T-cell (primary cell): Measurements from ENCODE around the gene UCMA. TPM values are rescaled to one million over a fixed set of nuclear protein-coding genes. Genes with fewer than 3 reads are reported as not detected.

Source experiments
- ATAC-seq, 4 experiments: fragments of 200-7000 bp in 3 of 4; fragments of 150-1000 bp in 1 of 4; cut with Tn5 transposase; replicated peaks in 1 of 4; 1 replicate in 3 of 4; 2 replicates in 1 of 4; pipeline ENCODE4 v1.10.0; 2021; ENCODE audit warnings: moderate library complexity in 3 of 4, mild to moderate bottlenecking in 2 of 4, moderate number of reproducible peaks in 1 of 4
- CTCF ChIA-PET, 2 donors: fragments of 300-600 bp; sonication (Branson Sonifier 250); formaldehyde crosslinking; loops; one replicate each; lab custom pipeline; 2022; ENCODE audit warnings: antibody characterized with exemption in 2 of 2; lab: Charles Lee
- POLR2A ChIA-PET, 2 donors: fragments of 300-600 bp; sonication (Branson Sonifier 250); formaldehyde crosslinking; loops; one replicate each; lab custom pipeline; 2022; ENCODE audit warnings: antibody characterized with exemption in 2 of 2; lab: Charles Lee
- DNase-seq, 35 experiments: peaks; one replicate each; pipeline versions ENCODE4 v3.0.0 to v3.0.0-alpha.2; 2013 to 2023
- H3K27ac ChIP-seq: one replicate; pipeline ENCODE4 v1.5.1; 2013; ENCODE audit warnings: low read length
- H3K27me3 ChIP-seq, 2 experiments: replicated peaks in 1 of 2; 1 replicate in 1 of 2; 2 replicates in 1 of 2; pipeline versions ENCODE4 v1.6.1 to v1.7.0; 2013; ENCODE audit warnings: low read length in 1 of 2, mixed read lengths in 1 of 2; ENCODE audit not compliant: control insufficient read depth in 2 of 2, insufficient read depth in 2 of 2; ENCODE audit errors: extremely low read depth in 1 of 2
- H3K36me3 ChIP-seq, 2 donors: 1 replicate in 1 of 2; 2 replicates in 1 of 2; pipeline versions ENCODE4 v1.6.1 to v1.7.0; 2013; ENCODE audit warnings: low read length in 1 of 2; ENCODE audit not compliant: control insufficient read depth in 2 of 2, insufficient read depth in 1 of 2; ENCODE audit errors: extremely low read depth in 1 of 2
- H3K4me1 ChIP-seq, 2 experiments: 1 replicate in 1 of 2; 2 replicates in 1 of 2; pipeline versions ENCODE4 v1.6.1 to v1.7.0; 2013; ENCODE audit warnings: low read length in 2 of 2, mixed read lengths in 1 of 2; ENCODE audit not compliant: insufficient read depth in 2 of 2, control insufficient read depth in 1 of 2; ENCODE audit errors: extremely low read depth in 1 of 2
- H3K4me3 ChIP-seq, 2 donors: 1 replicate in 1 of 2; 2 replicates in 1 of 2; pipeline versions ENCODE4 v1.5.1 to v1.7.0; 2013; ENCODE audit warnings: mild to moderate bottlenecking in 2 of 2, low read length in 1 of 2, moderate library complexity in 1 of 2; ENCODE audit not compliant: control insufficient read depth in 1 of 2; ENCODE audit errors: extremely low read depth in 1 of 2
- H3K9me3 ChIP-seq: 2 replicates; pipeline ENCODE4 v1.7.0; 2013
- H3K27ac Mint-ChIP-seq, 2 donors: one replicate each; pipeline ENCODE4 v1.8.0; 2020 to 2021; ENCODE audit warnings: mild to moderate bottlenecking in 2 of 2, mixed read lengths in 2 of 2
- H3K27me3 Mint-ChIP-seq, 2 donors: one replicate each; pipeline ENCODE4 v1.8.0; 2021 to 2022; ENCODE audit warnings: mixed read lengths in 2 of 2
- H3K36me3 Mint-ChIP-seq: one replicate; pipeline ENCODE4 v1.8.0; 2021; ENCODE audit warnings: mixed read lengths
- H3K4me1 Mint-ChIP-seq, 3 donors: one replicate each; pipeline ENCODE4 v1.8.0; 2020 to 2022; ENCODE audit warnings: mixed read lengths in 3 of 3, mild to moderate bottlenecking in 1 of 3
- H3K4me3 Mint-ChIP-seq, 3 donors: one replicate each; pipeline ENCODE4 v1.8.0; 2020 to 2022; ENCODE audit warnings: mild to moderate bottlenecking in 3 of 3, mixed read lengths in 3 of 3, moderate library complexity in 3 of 3
- H3K9me3 Mint-ChIP-seq, 3 donors: one replicate each; pipeline ENCODE4 v1.8.0; 2020 to 2022; ENCODE audit warnings: mixed read lengths in 3 of 3
- WGBS: methylation state at CpG from one replicate; pipeline ENCODE4 v1.1.5; 2013; ENCODE audit warnings: missing lambda C conversion rate; ENCODE audit not compliant: insufficient coverage; 5-methylcytosine and 5-hydroxymethylcytosine counted together
- total RNA-seq, 35 experiments: library from RNA in 6 of 35; stranded (reverse) in 6 of 35; fragments of 120-200 nt in 1 of 35; gene quantifications; one replicate each; pipeline versions ENCODE4 v1.2.1 to v1.2.4 and lab custom pipeline; 2013 to 2026

The UCMA gene
- total RNA-seq, 5 donors from 2014 or later (not counting 1 experiment from before 2014, with no cell fraction given) = not detected

DNA sequence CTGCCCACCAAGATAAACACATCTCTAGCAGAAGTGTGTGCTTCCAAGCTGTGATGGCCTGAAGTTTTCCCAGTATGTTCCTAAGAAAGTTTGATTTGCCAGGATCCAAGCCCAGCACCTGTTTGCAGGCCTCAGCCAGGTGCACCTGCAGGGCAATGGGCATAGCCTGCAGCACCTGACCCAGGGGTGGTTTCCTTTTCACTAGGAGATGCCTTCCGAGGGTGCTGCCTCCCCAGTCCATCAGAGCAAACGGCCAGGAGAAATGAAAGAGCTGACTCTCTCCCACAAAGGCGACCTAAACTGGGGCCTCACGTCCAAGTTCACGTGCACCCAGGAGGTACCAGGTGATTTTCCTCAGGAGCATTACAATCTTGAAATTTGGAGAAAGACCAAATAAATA, 7.1 kb downstream of the UCMA start:
- Histone ChIP-seq H3K27me3 (peaks cover 0 to 4% of the 10 kb centered on the region in 2 experiments), H3K36me3 (no peaks in the 10 kb centered on the region), H3K27ac (no peak overlapping the region), H3K4me3 (no peak overlapping the region), H3K9me3 (no peaks in the 10 kb centered on the region), H3K4me1 (no peaks in the 10 kb centered on the region)
- Mint-ChIP-seq H3K9me3 (no peaks in the 10 kb centered on the region), H3K4me3 (no peak overlapping the region), H3K27me3 (no peaks in the 10 kb centered on the region), H3K36me3 (no peaks in the 10 kb centered on the region), H3K4me1 (no peaks in the 10 kb centered on the region), H3K27ac (no peak overlapping the region)
- WGBS = 92% methylated on average over 2 of the region's 5 CpGs
- DNase-seq (no peak), ATAC-seq (no peak)
- CTCF ChIA-PET = interaction anchor here in 1 of 2 donors (0.7 kb wide), 1 partner anchor 672 kb away, joined by 5 read pairs; no protein-coding TSS in a partner anchor
- POLR2A ChIA-PET = no interaction called here

DNA sequence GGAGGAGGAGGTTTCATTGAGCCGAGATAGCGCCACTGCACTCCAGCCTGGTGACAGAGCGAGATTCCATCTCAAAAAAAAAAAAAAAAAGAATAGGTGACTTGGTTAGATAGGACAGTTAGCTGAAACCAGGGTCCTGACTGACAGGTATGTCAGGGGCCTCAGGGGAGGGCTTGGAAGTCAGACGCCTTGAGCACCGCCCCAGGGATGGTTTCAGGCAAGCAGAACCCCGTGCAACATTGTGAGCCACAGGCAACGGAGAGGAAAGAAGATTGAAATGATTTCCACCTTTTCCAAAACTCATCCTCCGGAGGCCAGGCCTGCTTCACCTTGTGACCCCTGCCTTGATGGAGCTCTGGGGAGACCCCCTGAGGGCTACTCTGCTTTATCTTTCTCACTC, 8.6 kb downstream of the UCMA start:
- Mint-ChIP-seq H3K27ac (no peak overlapping the region), H3K4me3 (no peak overlapping the region)
- no CpG with 5 or more reads among the region's 8 CpGs for WGBS

DNA sequence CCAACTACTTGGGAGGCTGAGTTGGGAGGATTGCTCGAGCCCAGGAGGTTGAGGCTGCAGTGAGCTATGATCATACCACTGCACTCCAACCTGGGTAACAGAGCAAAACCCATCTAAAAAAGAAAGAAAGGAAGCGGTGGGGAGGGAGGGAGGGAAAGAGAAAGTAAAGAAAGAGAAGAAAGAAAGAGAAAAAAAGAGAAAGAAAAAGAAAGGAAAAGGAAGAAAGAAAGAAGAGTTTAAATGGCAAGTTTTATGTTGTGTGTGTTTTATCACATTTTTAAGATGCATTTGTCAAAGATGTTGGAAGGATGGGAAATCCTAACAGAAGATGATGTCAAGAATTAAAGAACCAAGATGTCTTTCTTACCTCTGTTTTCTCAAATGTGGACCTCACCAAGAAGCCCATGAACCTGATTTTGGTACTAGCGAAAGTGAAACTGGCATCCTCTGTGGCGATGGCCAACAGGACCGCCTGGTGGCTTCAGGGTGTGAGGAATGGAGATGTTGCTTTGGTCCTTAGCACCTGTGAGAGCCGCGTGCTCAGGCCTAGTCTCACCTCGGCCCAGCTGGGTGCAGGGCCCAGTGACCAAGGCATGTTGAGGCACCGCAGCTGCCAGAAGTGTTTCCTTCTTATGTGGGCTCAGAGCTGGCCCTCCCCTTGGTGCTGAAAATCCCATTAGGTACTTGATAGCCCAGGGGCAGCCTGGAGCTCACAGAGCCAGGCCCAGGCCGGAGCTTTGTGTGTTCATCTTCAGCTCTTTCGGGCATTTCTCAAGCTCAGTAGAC, 9.8 kb downstream of the UCMA start:
- Mint-ChIP-seq H3K9me3 (no peaks in the 10 kb centered on the region), H3K27me3 (no peaks in the 10 kb centered on the region), H3K4me1 (no peaks in the 10 kb centered on the region), H3K36me3 (no peaks in the 10 kb centered on the region), H3K4me3 (no peak overlapping the region), H3K27ac (no peak overlapping the region)
- 79% methylated on average over 9 of the region's 11 CpGs for WGBS
- CTCF ChIA-PET = interaction anchor here in 1 of 2 donors (0.7 kb wide), 1 partner anchor 129 kb away, joined by 4 read pairs; no protein-coding TSS in a partner anchor
- H3K4me1 ChIP-seq = no peaks in the 10 kb centered on the region
- H3K27me3 ChIP-seq = no peaks in the 10 kb centered on the region
- H3K36me3 ChIP-seq = no peaks in the 10 kb centered on the region
- no peak overlapping the region for H3K27ac ChIP-seq
- DNase-seq = no peak
- no peak overlapping the region for H3K4me3 ChIP-seq
- POLR2A ChIA-PET = no interaction called here
- no peak for ATAC-seq
- H3K9me3 ChIP-seq = no peaks in the 10 kb centered on the region

More for the DNA sequence above, 8.6 kb downstream of the UCMA start:
- Histone ChIP-seq H3K27ac (no peak overlapping the region), H3K36me3 (no peaks in the 10 kb centered on the region), H3K4me1 (no peaks in the 10 kb centered on the region), H3K4me3 (no peak overlapping the region), H3K9me3 (no peaks in the 10 kb centered on the region), H3K27me3 (peaks cover 0 to 4% of the 10 kb centered on the region in 2 experiments)
- ATAC-seq (no peak), DNase-seq (no peak)
- ChIA-PET CTCF (interaction anchor here in 1 of 2 donors (0.6 kb wide), 1 partner anchor 132 kb away, joined by 5 read pairs; no protein-coding TSS in a partner anchor), POLR2A (interaction anchor here (0.6 kb wide), 2 partner anchors 17 to 389 kb away, joined by 3 to 14 read pairs; no protein-coding TSS in a partner anchor)
- Mint-ChIP-seq H3K9me3 (no peaks in the 10 kb centered on the region), H3K36me3 (no peaks in the 10 kb centered on the region), H3K27me3 (no peaks in the 10 kb centered on the region), H3K4me1 (no peaks in the 10 kb centered on the region)

DNA sequence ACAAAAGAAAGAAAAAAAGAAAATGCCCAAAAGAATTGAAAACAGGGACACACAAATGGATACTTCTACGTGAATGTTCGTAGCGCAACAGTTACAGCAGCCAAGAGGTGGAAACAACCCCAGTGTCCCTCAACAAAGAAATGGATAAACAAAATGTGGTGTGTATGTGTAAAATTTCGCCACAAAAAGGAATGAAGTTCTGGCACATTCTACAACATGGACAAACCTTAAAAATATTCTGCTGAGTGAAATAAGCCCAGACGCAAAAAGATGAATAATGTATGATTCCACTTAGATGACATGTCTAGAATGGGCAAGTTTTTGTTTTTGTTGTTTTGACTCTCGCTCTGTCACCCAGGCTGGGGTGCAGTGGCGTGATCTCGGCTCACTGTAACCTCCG, 10.9 kb downstream of the UCMA start:
- H3K27me3 Mint-ChIP-seq = no peaks in the 10 kb centered on the region
- DNase-seq (no peak), ATAC-seq (no peak)
- Histone ChIP-seq H3K27ac (no peak overlapping the region), H3K9me3 (no peaks in the 10 kb centered on the region), H3K4me1 (no peaks in the 10 kb centered on the region), H3K27me3 (peaks cover 0 to 2% of the 10 kb centered on the region in 2 experiments), H3K36me3 (no peaks in the 10 kb centered on the region), H3K4me3 (no peak overlapping the region)
- no peaks in the 10 kb centered on the region for H3K4me1 Mint-ChIP-seq
- 88% methylated on average over 4 of the region's 9 CpGs for WGBS
- ChIA-PET POLR2A (no interaction called here), CTCF (no interaction called here)
- no peak overlapping the region for H3K27ac Mint-ChIP-seq
- H3K9me3 Mint-ChIP-seq = no peaks in the 10 kb centered on the region
- H3K36me3 Mint-ChIP-seq = no peaks in the 10 kb centered on the region
- H3K4me3 Mint-ChIP-seq = no peak overlapping the region

DNA sequence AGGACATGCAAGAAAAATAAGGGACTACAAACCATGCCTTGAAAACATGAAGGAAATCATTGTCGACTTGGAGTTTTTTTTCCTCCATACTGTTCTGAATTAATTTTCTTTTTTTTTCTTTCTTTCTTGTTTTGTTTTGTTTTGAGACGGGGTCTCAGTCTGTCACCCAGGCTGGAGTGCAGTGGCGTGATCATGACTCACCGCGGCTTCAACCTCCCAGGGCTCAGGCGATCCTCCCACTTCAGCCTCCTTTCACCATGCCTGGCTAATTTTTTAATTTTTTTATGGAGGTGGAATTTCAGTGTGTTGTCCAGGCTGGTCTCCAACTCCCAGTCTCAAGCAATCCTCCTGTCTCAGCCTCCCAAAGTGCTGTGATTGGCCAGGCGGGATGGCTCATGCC, 11.6 kb downstream of the UCMA start:
- no peak for ATAC-seq
- no peaks in the 10 kb centered on the region for H3K4me1 Mint-ChIP-seq
- 100% methylated on average over 1 of the region's 7 CpGs for WGBS
- POLR2A ChIA-PET = no interaction called here
- no peak overlapping the region for H3K4me3 Mint-ChIP-seq
- no peaks in the 10 kb centered on the region for H3K36me3 ChIP-seq
- no peaks in the 10 kb centered on the region for H3K27me3 Mint-ChIP-seq
- no peak overlapping the region for H3K27ac ChIP-seq
- no peak overlapping the region for H3K27ac Mint-ChIP-seq
- H3K36me3 Mint-ChIP-seq = no peaks in the 10 kb centered on the region
- H3K9me3 ChIP-seq = no peaks in the 10 kb centered on the region
- H3K27me3 ChIP-seq = peaks cover 0 to 2% of the 10 kb centered on the region in 2 experiments
- no peak overlapping the region for H3K4me3 ChIP-seq
- no peak for DNase-seq
- H3K4me1 ChIP-seq = no peaks in the 10 kb centered on the region
- CTCF ChIA-PET = no interaction called here
- no peaks in the 10 kb centered on the region for H3K9me3 Mint-ChIP-seq

DNA sequence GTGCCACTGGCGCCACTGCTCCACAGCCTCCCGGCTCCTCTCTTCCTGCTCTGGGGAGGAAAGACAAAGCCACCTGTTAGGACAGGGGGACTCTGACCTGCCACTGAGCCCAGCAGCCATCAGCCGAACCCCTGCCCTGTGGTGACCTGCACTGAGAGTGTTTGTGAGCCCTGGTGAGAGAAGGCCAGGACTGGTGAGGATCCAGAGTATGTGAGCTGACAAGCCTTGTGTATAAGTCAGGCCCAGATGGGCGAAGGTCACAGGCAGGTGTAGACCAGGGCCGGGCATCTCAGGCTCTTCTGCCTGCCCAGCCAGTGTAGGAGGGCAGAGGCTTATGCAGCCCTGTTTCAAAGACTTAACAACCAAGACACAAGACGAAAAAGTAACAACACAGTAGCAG, 12.0 kb downstream of the UCMA start:
- no peaks in the 10 kb centered on the region for H3K27me3 Mint-ChIP-seq
- WGBS = 90% methylated on average over 2 of the region's 6 CpGs
- no peaks in the 10 kb centered on the region for H3K9me3 ChIP-seq
- no peak for ATAC-seq
- H3K27me3 ChIP-seq = peaks cover 0 to 2% of the 10 kb centered on the region in 2 experiments
- no peak overlapping the region for H3K4me3 ChIP-seq
- DNase-seq = no peak
- no peaks in the 10 kb centered on the region for H3K4me1 Mint-ChIP-seq
- ChIA-PET POLR2A (no interaction called here), CTCF (no interaction called here)
- H3K27ac ChIP-seq = no peak overlapping the region
- H3K36me3 Mint-ChIP-seq = no peaks in the 10 kb centered on the region
- H3K4me1 ChIP-seq = no peaks in the 10 kb centered on the region
- H3K36me3 ChIP-seq = no peaks in the 10 kb centered on the region
- no peak overlapping the region for H3K4me3 Mint-ChIP-seq
- H3K27ac Mint-ChIP-seq = no peak overlapping the region
- H3K9me3 Mint-ChIP-seq = no peaks in the 10 kb centered on the region
